HepG2 (cell line): ENCODE results near the gene SEPTIN3. TPM values are rescaled to one million over a fixed set of nuclear protein-coding genes. Genes with fewer than 3 reads are reported as not detected.

Experiments
- ATAC-seq: fragments of 200-7000 bp; cut with Tn5 transposase; 3 replicates; pipeline ENCODE4 v1.9.1; 2020; ENCODE audit warnings: mild to moderate bottlenecking, moderate library complexity
- BruUV-seq: library from RNA; stranded (reverse); fragments of 400-500 nt; replicated peaks from 2 replicates; lab custom pipeline; 2021; lab: Mats Ljungman, UMichigan
- CTCF ChIA-PET: fragments of 300-600 bp; formaldehyde crosslinking; extraction: SDS; loops from one replicate; lab custom pipeline; 2021; ENCODE audit warnings: low total read pairs, inconsistent platforms, low intra/inter-chr PET ratio; lab: Yijun Ruan, JAX
- POLR2A ChIA-PET: fragments of 350-600 bp; sonication (Branson Sonifier 250); formaldehyde crosslinking; loops from one replicate; lab custom pipeline; 2020; ENCODE audit warnings: antibody characterized with exemption, inconsistent platforms; lab: Yijun Ruan, JAX
- DNase-seq: peaks from one replicate; pipeline ENCODE4 v3.0.0-alpha.2; 2015; ENCODE audit warnings: low spot score
- FAIRE-seq: peaks from 3 replicates; lab custom pipeline; 2011; peaks lifted over from hg19 to GRCh38; lab: Jason Lieb, UNC
- H2AFZ ChIP-seq: one replicate; pipeline ENCODE4 v1.6.1; 2011; ENCODE audit warnings: low read length, inconsistent platforms
- H3K27ac ChIP-seq: fragments of 300-600 bp; 3 replicates; pipeline ENCODE4 v1.8.0; 2011; ENCODE audit warnings: mixed run types, mild to moderate bottlenecking, mixed read lengths, low read length, inconsistent platforms; ENCODE audit not compliant: insufficient read depth; ENCODE audit errors: extremely low read length
- H3K27me3 ChIP-seq, 2 experiments: fragments of 200-600 bp in 1 of 2; 2 replicates in 1 of 2; 3 replicates in 1 of 2; pipeline versions ENCODE4 v1.6.0 to v1.8.0; 2011; ENCODE audit warnings: low read length in 2 of 2, mild to moderate bottlenecking in 2 of 2, moderate library complexity in 2 of 2, inconsistent platforms in 1 of 2; ENCODE audit not compliant: insufficient read depth in 2 of 2, control insufficient read depth in 1 of 2
- H3K36me3 ChIP-seq, 2 experiments: fragments of 200-600 bp in 1 of 2; replicated peaks in 1 of 2; 2 replicates in 1 of 2; 3 replicates in 1 of 2; pipeline versions ENCODE4 v1.5.1 to v1.8.0; 2011; ENCODE audit warnings: low read length in 2 of 2, inconsistent platforms in 1 of 2; ENCODE audit not compliant: insufficient read depth in 2 of 2, control insufficient read depth in 1 of 2
- H3K4me1 ChIP-seq: 2 replicates; pipeline ENCODE4 v1.5.1; 2012; ENCODE audit warnings: low read length, inconsistent platforms; ENCODE audit not compliant: insufficient read depth
- H3K4me2 ChIP-seq: 2 replicates; pipeline ENCODE4 v1.6.0; 2011; ENCODE audit warnings: low read depth, low read length, inconsistent platforms
- H3K4me3 ChIP-seq, 3 experiments: fragments of 200-600 bp in 1 of 3; sonication (generic), shearing (Covaris generic) in 1 of 3; replicated peaks in 1 of 3; 2 replicates each; pipeline ENCODE4 v1.5.1; 2011 to 2016; ENCODE audit warnings: low read length in 3 of 3, inconsistent platforms in 2 of 3, low read depth in 2 of 3, mild to moderate bottlenecking in 2 of 3, control low read depth in 1 of 3, mixed read lengths in 1 of 3; ENCODE audit not compliant: insufficient read depth in 1 of 3
- H3K79me2 ChIP-seq: one replicate; pipeline ENCODE4 v1.6.1; 2011; ENCODE audit warnings: low read length, inconsistent platforms; ENCODE audit not compliant: insufficient read depth
- H3K9ac ChIP-seq: 2 replicates; pipeline ENCODE4 v1.6.0; 2011; ENCODE audit warnings: mild to moderate bottlenecking, low read depth, low read length, inconsistent platforms; ENCODE audit not compliant: insufficient read depth
- H3K9me3 ChIP-seq: 2 replicates; pipeline ENCODE4 v1.5.1; 2012; ENCODE audit warnings: mild to moderate bottlenecking, low read length
- H4K20me1 ChIP-seq: 2 replicates; pipeline ENCODE4 v1.6.0; 2011; ENCODE audit warnings: inconsistent platforms, mild to moderate bottlenecking, low read length, moderate library complexity; ENCODE audit not compliant: insufficient read depth
- POLR2A ChIP-seq, 2 experiments: IDR thresholded peaks; 2 replicates each; pipeline ENCODE4 v1.6.1; 2011; ENCODE audit warnings: low read depth in 2 of 2, low read length in 2 of 2, mild to moderate bottlenecking in 1 of 2, moderate library complexity in 1 of 2; ENCODE audit not compliant: insufficient read depth in 1 of 2
- ZNF251 ChIP-seq: sonication (generic); formaldehyde crosslinking; IDR thresholded peaks from 2 replicates; pipeline ENCODE4 v1.9.0; 2021; ENCODE audit warnings: mild to moderate bottlenecking, missing genetic modification reagents
- ZNF282 ChIP-seq: fragments of 450-650 bp; IDR thresholded peaks from 2 replicates; pipeline ENCODE4 v1.6.1; 2018; ENCODE audit not compliant: partially characterized antibody
- ZNF350 ChIP-seq: sonication (generic); formaldehyde crosslinking; IDR thresholded peaks from 2 replicates; pipeline ENCODE4 v1.4.0; 2020; ENCODE audit warnings: mild to moderate bottlenecking, low read depth, missing genetic modification reagents, borderline replicate concordance
- ZNF577 ChIP-seq: sonication (generic); formaldehyde crosslinking; IDR thresholded peaks from 2 replicates; pipeline ENCODE4 v1.4.0; 2020; ENCODE audit warnings: mild to moderate bottlenecking, low read depth, missing genetic modification reagents, borderline replicate concordance
- ZNF841 ChIP-seq: sonication (generic); formaldehyde crosslinking; IDR thresholded peaks from 2 replicates; pipeline ENCODE4 v1.8.1; 2023; ENCODE audit warnings: missing genetic modification reagents, borderline replicate concordance
- WGBS: methylation state at CpG from one replicate; pipeline ENCODE4 v1.1.6; 2017; ENCODE audit warnings: low lambda C conversion rate; 5-methylcytosine and 5-hydroxymethylcytosine counted together
- in situ Hi-C: cut with HindIII; loops from 2 replicates; pipeline ENCODE4 v1.10.0; 2017; ENCODE audit warnings: low pct_unique_long_range_greater_than_20kb; ENCODE audit not compliant: extremely low pct_ligation_motif_present
- intact Hi-C: fragments of 100-400 bp; cut with micrococcal nuclease; formaldehyde crosslinking; loops from one replicate; pipeline ENCODE4 v1.10.0; 2022; ENCODE audit not compliant: unreplicated experiment
- polyA plus RNA-seq, 8 experiments: library from polyadenylated mRNA; depleted of rRNA in 3 of 8; stranded (reverse) in 7 of 8; unstranded in 1 of 8; fragments of >200 nt; fragmentation: Illumina TruSeq in 4 of 8; extraction: Trizol in 4 of 8; gene quantifications; 2 replicates each; pipeline versions ENCODE4 v1.2.1 to v1.2.3, GENCODE V29; 2011 to 2016; ENCODE audit warnings: low read depth in 4 of 8, missing spikeins in 1 of 8, mixed read lengths in 1 of 8; ENCODE audit not compliant: insufficient read depth in 1 of 8
- total RNA-seq, 5 experiments: library from RNA; depleted of rRNA; stranded (reverse); fragments of >200 nt; fragmentation: Illumina TruSeq; extraction: Trizol; gene quantifications; 2 replicates each; pipeline ENCODE4 v1.2.3, GENCODE V29; 2016; ENCODE audit warnings: low read depth in 1 of 5
- TF ChIP-seq, protein P1 (sequence below): sonication (generic); formaldehyde crosslinking; IDR thresholded peaks from 2 replicates; pipeline ENCODE4 v1.4.0; 2020; ENCODE audit warnings: missing genetic modification reagents, borderline replicate concordance
- TF ChIP-seq, protein P2 (sequence below): sonication (generic); formaldehyde crosslinking; IDR thresholded peaks from 2 replicates; pipeline ENCODE4 v1.4.0; 2020; ENCODE audit warnings: missing genetic modification reagents

SEPTIN3 gene
- total and polyA plus RNA-seq, 2 of the 13 experiments (the other 11 are each of a cell fraction or from before 2014, with no cell fraction given): 0.04 TPM; not detected in 1

DNA sequence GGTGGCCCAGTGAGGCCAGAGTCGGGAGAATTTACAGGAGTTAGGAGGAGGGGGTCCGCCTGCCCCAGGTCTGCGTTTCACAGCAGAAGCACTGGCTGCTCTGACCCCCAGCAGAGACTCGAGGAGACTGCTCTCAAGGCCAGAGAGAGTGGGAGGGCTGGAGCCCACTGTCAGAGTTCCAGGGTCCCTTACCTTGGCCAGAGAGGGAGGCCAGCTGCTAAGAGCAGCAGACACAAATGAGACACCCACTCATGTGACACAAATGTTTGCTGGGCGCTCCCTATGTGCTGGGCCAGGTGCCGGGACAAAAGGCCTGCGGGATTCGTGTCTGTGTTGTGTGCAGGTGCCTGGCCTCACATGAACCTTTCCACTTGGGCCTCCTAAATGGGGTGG is 39.8 kb upstream of the SEPTIN3 start:
- in situ Hi-C loops (no loop called here), intact Hi-C loops (no loop called here)
- Histone ChIP-seq H3K27ac (no peak overlapping the region), H3K4me1 (peaks cover 25% of the 10 kb centered on the region), H3K4me2 (no peak overlapping the region), H3K79me2 (no peaks in the 10 kb centered on the region), H3K9me3 (no peaks in the 10 kb centered on the region), H3K9ac (no peak overlapping the region), H3K4me3 (no peak overlapping the region), H2AFZ (no peak overlapping the region), H4K20me1 (no peaks in the 10 kb centered on the region), H3K27me3 (peaks cover 9 to 11% of the 10 kb centered on the region in 2 experiments; a peak in 4 of 5 replicates), H3K36me3 (no peaks in the 10 kb centered on the region; a peak in 1 of 5 replicates)
- BruUV-seq: no TSS peak
- ChIA-PET CTCF (no interaction called here), POLR2A (interaction anchor here (1.1 kb wide), 1 partner anchor 129 kb away, joined by 3 read pairs; the partner anchor contains the start of gene CCDC134)
- ATAC-seq (no peak), DNase-seq (no peak), FAIRE-seq (no peak)
- 60% methylated on average over 7 of the region's 8 CpGs for WGBS
- TF ChIP-seq ZNF841 (CRISPR knock-in tag) (no peak), POLR2A (IDR thresholded peaks at IDR 0.05; ENCODE audit: insufficient read depth in 1 of 2, low read depth in 2 of 2, low read length in 2 of 2) (0 out of 4 replicates have a peak, but pooled peaks of 1 of the 2 experiments have one; percentile 1), ZNF282 (no peak), ZNF577 (no peak), ZNF350 (CRISPR knock-in tag) (no peak), ZNF251 (no peak)
- TF ChIP-seq, protein P1, sequence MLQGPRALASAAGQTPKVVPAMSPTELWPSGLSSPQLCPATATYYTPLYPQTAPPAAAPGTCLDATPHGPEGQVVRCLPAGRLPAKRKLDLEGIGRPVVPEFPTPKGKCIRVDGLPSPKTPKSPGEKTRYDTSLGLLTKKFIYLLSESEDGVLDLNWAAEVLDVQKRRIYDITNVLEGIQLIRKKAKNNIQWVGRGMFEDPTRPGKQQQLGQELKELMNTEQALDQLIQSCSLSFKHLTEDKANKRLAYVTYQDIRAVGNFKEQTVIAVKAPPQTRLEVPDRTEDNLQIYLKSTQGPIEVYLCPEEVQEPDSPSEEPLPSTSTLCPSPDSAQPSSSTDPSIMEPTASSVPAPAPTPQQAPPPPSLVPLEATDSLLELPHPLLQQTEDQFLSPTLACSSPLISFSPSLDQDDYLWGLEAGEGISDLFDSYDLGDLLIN (CRISPR knock-in tag): no peak
- TF ChIP-seq, protein P2, sequence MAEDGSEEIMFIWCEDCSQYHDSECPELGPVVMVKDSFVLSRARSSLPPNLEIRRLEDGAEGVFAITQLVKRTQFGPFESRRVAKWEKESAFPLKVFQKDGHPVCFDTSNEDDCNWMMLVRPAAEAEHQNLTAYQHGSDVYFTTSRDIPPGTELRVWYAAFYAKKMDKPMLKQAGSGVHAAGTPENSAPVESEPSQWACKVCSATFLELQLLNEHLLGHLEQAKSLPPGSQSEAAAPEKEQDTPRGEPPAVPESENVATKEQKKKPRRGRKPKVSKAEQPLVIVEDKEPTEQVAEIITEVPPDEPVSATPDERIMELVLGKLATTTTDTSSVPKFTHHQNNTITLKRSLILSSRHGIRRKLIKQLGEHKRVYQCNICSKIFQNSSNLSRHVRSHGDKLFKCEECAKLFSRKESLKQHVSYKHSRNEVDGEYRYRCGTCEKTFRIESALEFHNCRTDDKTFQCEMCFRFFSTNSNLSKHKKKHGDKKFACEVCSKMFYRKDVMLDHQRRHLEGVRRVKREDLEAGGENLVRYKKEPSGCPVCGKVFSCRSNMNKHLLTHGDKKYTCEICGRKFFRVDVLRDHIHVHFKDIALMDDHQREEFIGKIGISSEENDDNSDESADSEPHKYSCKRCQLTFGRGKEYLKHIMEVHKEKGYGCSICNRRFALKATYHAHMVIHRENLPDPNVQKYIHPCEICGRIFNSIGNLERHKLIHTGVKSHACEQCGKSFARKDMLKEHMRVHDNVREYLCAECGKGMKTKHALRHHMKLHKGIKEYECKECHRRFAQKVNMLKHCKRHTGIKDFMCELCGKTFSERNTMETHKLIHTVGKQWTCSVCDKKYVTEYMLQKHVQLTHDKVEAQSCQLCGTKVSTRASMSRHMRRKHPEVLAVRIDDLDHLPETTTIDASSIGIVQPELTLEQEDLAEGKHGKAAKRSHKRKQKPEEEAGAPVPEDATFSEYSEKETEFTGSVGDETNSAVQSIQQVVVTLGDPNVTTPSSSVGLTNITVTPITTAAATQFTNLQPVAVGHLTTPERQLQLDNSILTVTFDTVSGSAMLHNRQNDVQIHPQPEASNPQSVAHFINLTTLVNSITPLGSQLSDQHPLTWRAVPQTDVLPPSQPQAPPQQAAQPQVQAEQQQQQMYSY: no peak
